ENCODE data around the gene ZDBF2.

ZDBF2 gene

GRCh38 chr2:206259376-206260187, 14.9 kb upstream of the ZDBF2 start:
- no peak for FAIRE-seq
- DNase-seq (ENCODE audit: insufficient read length, low spot score): no peak
- TF ChIP-seq CTCF (IDR thresholded peaks at IDR 0.05; ENCODE audit: insufficient read depth, missing control alignments): no peak

GRCh38 chr2:206260188-206261012, 14.1 kb upstream of the ZDBF2 start:
- no peak for DNase-seq (ENCODE audit: insufficient read length, low spot score)
- FAIRE-seq: no peak

GRCh38 chr2:206263959-206264603, 10.4 kb upstream of the ZDBF2 start:
- DNase-seq (ENCODE audit: insufficient read length, low spot score) (no peak), FAIRE-seq (no peak)
- no peak for TF ChIP-seq CTCF (IDR thresholded peaks at IDR 0.05; ENCODE audit: insufficient read depth, missing control alignments)

More at GRCh38 chr2:206260188-206261012, 14.1 kb upstream of the ZDBF2 start:
- no peak for TF ChIP-seq CTCF (IDR thresholded peaks at IDR 0.05; ENCODE audit: insufficient read depth, missing control alignments)

GRCh38 chr2:206266130-206267125, 8.0 kb upstream of the ZDBF2 start:
- no peak for DNase-seq (ENCODE audit: insufficient read length, low spot score)
- TF ChIP-seq CTCF (IDR thresholded peaks at IDR 0.05; ENCODE audit: insufficient read depth, missing control alignments): no peak
- FAIRE-seq: no peak

- FAIRE-seq: no peak
Observed at GRCh38 chr2:206267567-206267966, 6.9 kb upstream of the ZDBF2 start.

More at GRCh38 chr2:206267567-206267966, 6.9 kb upstream of the ZDBF2 start:
- no peak for TF ChIP-seq CTCF (IDR thresholded peaks at IDR 0.05; ENCODE audit: insufficient read depth, missing control alignments)
- DNase-seq (ENCODE audit: insufficient read length, low spot score): no peak
